Stomach (tissue), 4 donors: ENCODE measurements around the gene CDK5.

Experiments used
- CTCF ChIP-seq, 7 experiments: fragments of 450-650 bp in 4 of 7; fragments of 200-600 bp in 3 of 7; sonication (generic) in 3 of 7; IDR thresholded peaks; one replicate each; pipeline ENCODE4 v1.5.1; 2016 to 2019; ENCODE audit warnings: antibody characterized with exemption in 7 of 7, control low read depth in 2 of 7, mild to moderate bottlenecking in 1 of 7
- POLR2A ChIP-seq, 4 donors: fragments of 450-650 bp; IDR thresholded peaks; one replicate each; pipeline ENCODE4 v1.6.1; 2016; ENCODE audit warnings: antibody characterized with exemption in 4 of 4, control low read depth in 2 of 4, mild to moderate bottlenecking in 1 of 4, moderate library complexity in 1 of 4

GRCh38 chr7:151056283-151056665, 1.4 kb downstream of the CDK5 start:
- no peak for TF ChIP-seq CTCF (IDR thresholded peaks at IDR 0.05)
- no peak for TF ChIP-seq POLR2A (IDR thresholded peaks at IDR 0.05)
